ENCODE data around the gene KCNMB4. TPM values are rescaled to one million over a fixed set of nuclear protein-coding genes. Genes with fewer than 3 reads are reported as not detected.

Gene KCNMB4
- total RNA-seq, 4 donors from 2014 or later, result 0.18 to 1.9 (median 1.2) TPM; not detected in 1

DNA sequence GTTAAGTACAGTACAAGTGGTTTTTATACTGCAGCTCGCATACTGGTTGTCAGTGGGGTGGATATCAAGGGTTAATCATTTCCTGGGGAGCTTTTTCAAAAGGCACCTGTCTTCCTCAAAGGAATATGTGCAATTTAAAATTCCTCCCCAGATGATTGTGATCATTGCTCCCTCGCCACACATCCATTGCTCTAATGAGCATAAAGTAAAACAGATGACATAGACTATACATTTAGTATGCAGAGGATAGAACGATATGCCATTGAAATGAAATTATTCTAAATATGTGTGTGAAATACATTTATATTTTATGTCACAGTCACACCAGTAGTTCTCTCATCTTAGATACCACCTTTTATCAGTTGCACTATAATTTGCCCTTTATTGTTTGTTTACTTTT lies 36.4 kb upstream of the KCNMB4 start:
- TF ChIP-seq POLR2A (IDR thresholded peaks at IDR 0.05), result no peak
- TF ChIP-seq, protein P1, sequence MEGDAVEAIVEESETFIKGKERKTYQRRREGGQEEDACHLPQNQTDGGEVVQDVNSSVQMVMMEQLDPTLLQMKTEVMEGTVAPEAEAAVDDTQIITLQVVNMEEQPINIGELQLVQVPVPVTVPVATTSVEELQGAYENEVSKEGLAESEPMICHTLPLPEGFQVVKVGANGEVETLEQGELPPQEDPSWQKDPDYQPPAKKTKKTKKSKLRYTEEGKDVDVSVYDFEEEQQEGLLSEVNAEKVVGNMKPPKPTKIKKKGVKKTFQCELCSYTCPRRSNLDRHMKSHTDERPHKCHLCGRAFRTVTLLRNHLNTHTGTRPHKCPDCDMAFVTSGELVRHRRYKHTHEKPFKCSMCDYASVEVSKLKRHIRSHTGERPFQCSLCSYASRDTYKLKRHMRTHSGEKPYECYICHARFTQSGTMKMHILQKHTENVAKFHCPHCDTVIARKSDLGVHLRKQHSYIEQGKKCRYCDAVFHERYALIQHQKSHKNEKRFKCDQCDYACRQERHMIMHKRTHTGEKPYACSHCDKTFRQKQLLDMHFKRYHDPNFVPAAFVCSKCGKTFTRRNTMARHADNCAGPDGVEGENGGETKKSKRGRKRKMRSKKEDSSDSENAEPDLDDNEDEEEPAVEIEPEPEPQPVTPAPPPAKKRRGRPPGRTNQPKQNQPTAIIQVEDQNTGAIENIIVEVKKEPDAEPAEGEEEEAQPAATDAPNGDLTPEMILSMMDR (IDR thresholded peaks at IDR 0.05), result no peak
- H3K9me3 ChIP-seq, result no peaks in the 10 kb centered on the region
- no peaks in the 10 kb centered on the region for H3K4me1 ChIP-seq
- H3K36me3 ChIP-seq, result peaks cover 0 to 28% (median 0%) of the 10 kb centered on the region in 3 donors
- intact Hi-C loops (cut with DNase I), result no loop called here
- H3K4me3 ChIP-seq, result no peak overlapping the region
- no peaks in the 10 kb centered on the region for H3K27me3 ChIP-seq
- 95 to 96% methylated on average over 3 of the region's 3 CpGs for WGBS, 2 donors
- H3K27ac ChIP-seq, result no peak overlapping the region
- no peak for DNase-seq

DNA sequence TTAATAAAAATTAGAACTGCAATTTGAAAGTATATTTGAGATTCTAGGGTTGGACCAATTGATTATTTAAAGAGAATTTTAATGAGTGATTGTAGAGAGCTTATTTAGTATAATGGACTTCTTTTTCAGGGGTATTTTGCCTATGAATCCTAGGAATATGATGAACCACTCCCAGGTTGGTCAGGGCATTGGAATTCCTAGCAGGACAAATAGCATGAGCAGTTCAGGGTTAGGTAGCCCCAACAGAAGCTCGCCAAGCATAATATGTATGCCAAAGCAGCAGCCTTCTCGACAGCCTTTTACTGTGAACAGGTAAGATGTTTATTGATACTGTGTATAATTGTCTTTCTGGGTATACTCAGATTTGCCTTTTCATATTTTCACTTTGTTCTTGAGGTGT lies 35.9 kb upstream of the KCNMB4 start:
- Histone ChIP-seq H3K36me3 (peaks cover 0 to 28% (median 0%) of the 10 kb centered on the region in 3 donors), H3K4me3 (no peak overlapping the region), H3K9me3 (no peaks in the 10 kb centered on the region), H3K27ac (no peak overlapping the region), H3K4me1 (no peaks in the 10 kb centered on the region), H3K27me3 (no peaks in the 10 kb centered on the region)
- DNase-seq, result no peak
- intact Hi-C loops (cut with DNase I), result no loop called here
- TF ChIP-seq, protein P1 (IDR thresholded peaks at IDR 0.05), result no peak
- TF ChIP-seq POLR2A (IDR thresholded peaks at IDR 0.05), result no peak
- WGBS, 2 donors, result 91 to 93% methylated on average over 2 of the region's 2 CpGs

DNA sequence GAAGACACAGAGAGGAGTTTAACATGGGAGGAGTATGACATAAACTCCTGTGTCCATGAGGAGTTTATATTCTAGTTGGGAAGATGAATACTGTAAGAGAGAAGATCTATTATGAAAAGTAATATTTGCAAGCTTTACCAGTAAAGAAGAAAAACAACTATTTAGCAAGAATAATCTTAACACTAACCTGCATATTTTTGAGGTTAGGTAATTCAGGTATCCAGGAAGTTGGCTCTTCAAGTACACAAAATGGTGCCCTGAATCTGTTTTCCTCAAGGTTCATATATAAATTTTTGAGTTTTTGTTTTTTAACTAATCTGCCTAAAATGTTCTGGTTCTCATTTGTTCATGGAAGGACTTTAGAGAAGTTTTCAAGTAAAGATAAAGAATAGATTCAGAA lies 33.9 kb upstream of the KCNMB4 start:
- intact Hi-C loops (cut with DNase I), result no loop called here
- Histone ChIP-seq H3K9me3 (no peaks in the 10 kb centered on the region), H3K36me3 (peaks cover 0 to 44% (median 0%) of the 10 kb centered on the region in 3 donors), H3K27me3 (no peaks in the 10 kb centered on the region), H3K27ac (no peak overlapping the region), H3K4me1 (no peaks in the 10 kb centered on the region), H3K4me3 (no peak overlapping the region)
- no peak for TF ChIP-seq POLR2A (IDR thresholded peaks at IDR 0.05)
- TF ChIP-seq, protein P1 (IDR thresholded peaks at IDR 0.05), result no peak
- DNase-seq, result no peak

DNA sequence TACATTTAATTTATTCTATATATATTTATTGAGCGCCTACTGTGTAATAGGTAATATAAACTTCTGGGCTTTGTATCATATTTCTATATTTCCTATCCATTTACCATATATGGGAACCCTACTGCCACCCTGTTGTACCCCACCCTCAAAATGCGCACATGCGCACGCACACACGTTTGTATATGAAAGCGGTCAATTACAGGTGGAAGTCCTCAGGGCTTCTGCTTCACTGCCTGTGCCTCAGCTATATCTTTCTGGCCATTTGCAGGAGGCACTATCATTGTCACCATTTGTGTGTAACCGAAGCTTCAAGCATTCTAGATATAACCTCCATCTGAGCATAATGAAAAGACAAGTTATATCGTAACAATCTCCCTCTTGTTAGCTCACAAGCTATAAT lies 31.3 kb upstream of the KCNMB4 start:
- intact Hi-C loops (cut with DNase I), result no loop called here
- DNase-seq, result no peak
- H3K9me3 ChIP-seq, result no peaks in the 10 kb centered on the region
- no peaks in the 10 kb centered on the region for H3K4me1 ChIP-seq
- H3K4me3 ChIP-seq, result no peak overlapping the region
- no peak for TF ChIP-seq POLR2A (IDR thresholded peaks at IDR 0.05)
- TF ChIP-seq, protein P1 (IDR thresholded peaks at IDR 0.05), result no peak
- WGBS, 2 donors, result 93 to 97% methylated on average over 8 of the region's 8 CpGs
- peaks cover 4 to 63% (median 8%) of the 10 kb centered on the region in 3 donors for H3K36me3 ChIP-seq
- no peak overlapping the region for H3K27ac ChIP-seq
- H3K27me3 ChIP-seq, result no peaks in the 10 kb centered on the region

DNA sequence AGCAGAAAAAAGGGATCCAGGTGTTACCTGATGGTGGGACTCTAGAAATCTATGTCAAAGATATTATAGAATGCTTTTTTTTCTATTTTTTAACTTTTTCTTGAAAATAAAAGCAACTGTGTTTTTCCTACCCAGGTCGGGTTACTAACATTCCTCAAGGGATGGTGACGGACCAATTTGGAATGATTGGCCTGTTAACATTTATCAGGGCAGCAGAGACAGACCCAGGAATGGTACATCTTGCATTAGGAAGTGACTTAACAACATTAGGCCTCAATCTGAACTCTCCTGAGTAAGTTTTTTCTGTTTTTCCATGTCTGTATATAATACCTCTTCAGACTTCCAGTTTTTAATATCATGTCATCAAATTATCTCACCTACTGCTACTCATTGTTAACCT lies 27.6 kb upstream of the KCNMB4 start:
- Histone ChIP-seq H3K4me3 (no peak overlapping the region), H3K36me3 (peaks cover 4 to 89% (median 13%) of the 10 kb centered on the region in 3 donors), H3K9me3 (no peaks in the 10 kb centered on the region), H3K27me3 (no peaks in the 10 kb centered on the region), H3K27ac (no peak overlapping the region), H3K4me1 (no peaks in the 10 kb centered on the region)
- intact Hi-C loops (cut with DNase I), result no loop called here
- DNase-seq, result no peak
- TF ChIP-seq POLR2A (IDR thresholded peaks at IDR 0.05), result no peak
- TF ChIP-seq, protein P1 (IDR thresholded peaks at IDR 0.05), result no peak
- 93 to 95% methylated on average over 2 of the region's 2 CpGs for WGBS, 2 donors
